HepG2 (cell line): ENCODE results near the gene ACOXL. TPM values are rescaled to one million over a fixed set of nuclear protein-coding genes. Genes with fewer than 3 reads are reported as not detected.

Experiments used
- ATAC-seq: fragments of 200-7000 bp; cut with Tn5 transposase; 3 replicates; pipeline ENCODE4 v1.9.1; 2020; ENCODE audit warnings: mild to moderate bottlenecking, moderate library complexity
- BruUV-seq: library from RNA; stranded (reverse); fragments of 400-500 nt; replicated peaks from 2 replicates; lab custom pipeline; 2021; lab: Mats Ljungman, UMichigan
- CTCF ChIA-PET: fragments of 300-600 bp; formaldehyde crosslinking; extraction: SDS; loops from one replicate; lab custom pipeline; 2021; ENCODE audit warnings: low total read pairs, inconsistent platforms, low intra/inter-chr PET ratio; lab: Yijun Ruan, JAX
- POLR2A ChIA-PET: fragments of 350-600 bp; sonication (Branson Sonifier 250); formaldehyde crosslinking; loops from one replicate; lab custom pipeline; 2020; ENCODE audit warnings: antibody characterized with exemption, inconsistent platforms; lab: Yijun Ruan, JAX
- DNase-seq: peaks from one replicate; pipeline ENCODE4 v3.0.0-alpha.2; 2015; ENCODE audit warnings: low spot score
- FAIRE-seq: peaks from 3 replicates; lab custom pipeline; 2011; peaks lifted over from hg19 to GRCh38; lab: Jason Lieb, UNC
- H2AFZ ChIP-seq: one replicate; pipeline ENCODE4 v1.6.1; 2011; ENCODE audit warnings: low read length, inconsistent platforms
- H3K27ac ChIP-seq: fragments of 300-600 bp; 3 replicates; pipeline ENCODE4 v1.8.0; 2011; ENCODE audit warnings: mixed run types, mild to moderate bottlenecking, mixed read lengths, low read length, inconsistent platforms; ENCODE audit not compliant: insufficient read depth; ENCODE audit errors: extremely low read length
- H3K27me3 ChIP-seq, 2 experiments: fragments of 200-600 bp in 1 of 2; 2 replicates in 1 of 2; 3 replicates in 1 of 2; pipeline versions ENCODE4 v1.6.0 to v1.8.0; 2011; ENCODE audit warnings: low read length in 2 of 2, mild to moderate bottlenecking in 2 of 2, moderate library complexity in 2 of 2, inconsistent platforms in 1 of 2; ENCODE audit not compliant: insufficient read depth in 2 of 2, control insufficient read depth in 1 of 2
- H3K36me3 ChIP-seq, 2 experiments: fragments of 200-600 bp in 1 of 2; replicated peaks in 1 of 2; 2 replicates in 1 of 2; 3 replicates in 1 of 2; pipeline versions ENCODE4 v1.5.1 to v1.8.0; 2011; ENCODE audit warnings: low read length in 2 of 2, inconsistent platforms in 1 of 2; ENCODE audit not compliant: insufficient read depth in 2 of 2, control insufficient read depth in 1 of 2
- H3K4me1 ChIP-seq: 2 replicates; pipeline ENCODE4 v1.5.1; 2012; ENCODE audit warnings: low read length, inconsistent platforms; ENCODE audit not compliant: insufficient read depth
- H3K4me2 ChIP-seq: 2 replicates; pipeline ENCODE4 v1.6.0; 2011; ENCODE audit warnings: low read depth, low read length, inconsistent platforms
- H3K4me3 ChIP-seq, 3 experiments: fragments of 200-600 bp in 1 of 3; sonication (generic), shearing (Covaris generic) in 1 of 3; replicated peaks in 1 of 3; 2 replicates each; pipeline ENCODE4 v1.5.1; 2011 to 2016; ENCODE audit warnings: low read length in 3 of 3, inconsistent platforms in 2 of 3, low read depth in 2 of 3, mild to moderate bottlenecking in 2 of 3, control low read depth in 1 of 3, mixed read lengths in 1 of 3; ENCODE audit not compliant: insufficient read depth in 1 of 3
- H3K79me2 ChIP-seq: one replicate; pipeline ENCODE4 v1.6.1; 2011; ENCODE audit warnings: low read length, inconsistent platforms; ENCODE audit not compliant: insufficient read depth
- H3K9ac ChIP-seq: 2 replicates; pipeline ENCODE4 v1.6.0; 2011; ENCODE audit warnings: mild to moderate bottlenecking, low read depth, low read length, inconsistent platforms; ENCODE audit not compliant: insufficient read depth
- H3K9me3 ChIP-seq: 2 replicates; pipeline ENCODE4 v1.5.1; 2012; ENCODE audit warnings: mild to moderate bottlenecking, low read length
- H4K20me1 ChIP-seq: 2 replicates; pipeline ENCODE4 v1.6.0; 2011; ENCODE audit warnings: inconsistent platforms, mild to moderate bottlenecking, low read length, moderate library complexity; ENCODE audit not compliant: insufficient read depth
- HOXA3 ChIP-seq: sonication (generic); formaldehyde crosslinking; IDR thresholded peaks from 2 replicates; pipeline ENCODE4 v1.5.0; 2020; ENCODE audit warnings: missing genetic modification reagents
- IRX3 ChIP-seq: sonication (generic); formaldehyde crosslinking; IDR thresholded peaks from 2 replicates; pipeline ENCODE4 v1.8.1; 2023; ENCODE audit warnings: mild to moderate bottlenecking, low read depth, missing genetic modification reagents, borderline replicate concordance
- KDM3A ChIP-seq: IDR thresholded peaks from 2 replicates; pipeline ENCODE4 v1.6.1; 2018; ENCODE audit warnings: low read depth, missing compliant biosample characterization
- KDM6A ChIP-seq: IDR thresholded peaks from 2 replicates; pipeline ENCODE4 v1.6.1; 2016; ENCODE audit warnings: low read depth
- MATR3 ChIP-seq: sonication (generic); formaldehyde crosslinking; IDR thresholded peaks from 2 replicates; pipeline ENCODE4 v1.4.0; 2020; ENCODE audit warnings: missing genetic modification reagents
- MTA3 ChIP-seq: sonication (generic); formaldehyde crosslinking; IDR thresholded peaks from 2 replicates; pipeline ENCODE4 v1.4.0; 2020; ENCODE audit warnings: missing genetic modification reagents
- RFX1 ChIP-seq: fragments of 450-650 bp; IDR thresholded peaks from 2 replicates; pipeline ENCODE4 v1.6.1; 2017
- SMYD3 ChIP-seq: sonication (generic); formaldehyde crosslinking; IDR thresholded peaks from 2 replicates; pipeline ENCODE4 v1.8.1; 2023; ENCODE audit warnings: mild to moderate bottlenecking, missing genetic modification reagents
- ZNF331 ChIP-seq: sonication (generic); formaldehyde crosslinking; IDR thresholded peaks from 2 replicates; pipeline ENCODE4 v1.4.0; 2020; ENCODE audit warnings: missing genetic modification reagents
- ZNF430 ChIP-seq: sonication (generic); formaldehyde crosslinking; IDR thresholded peaks from 2 replicates; pipeline ENCODE4 v1.9.0; 2021; ENCODE audit warnings: mild to moderate bottlenecking, missing genetic modification reagents
- ZNF543 ChIP-seq: sonication (generic); formaldehyde crosslinking; IDR thresholded peaks from 2 replicates; pipeline ENCODE4 v1.4.0; 2020; ENCODE audit warnings: mild to moderate bottlenecking, missing genetic modification reagents
- ZNF572 ChIP-seq: sonication (generic); formaldehyde crosslinking; IDR thresholded peaks from 2 replicates; pipeline ENCODE4 v1.5.1; 2020; ENCODE audit warnings: mild to moderate bottlenecking, missing genetic modification reagents
- ZNF678 ChIP-seq: sonication (generic); formaldehyde crosslinking; IDR thresholded peaks from 2 replicates; pipeline ENCODE4 v1.4.0; 2020; ENCODE audit warnings: mild to moderate bottlenecking, missing genetic modification reagents
- ZSCAN12 ChIP-seq: sonication (generic); formaldehyde crosslinking; IDR thresholded peaks from 2 replicates; pipeline ENCODE4 v1.9.0; 2021; ENCODE audit warnings: mild to moderate bottlenecking, missing genetic modification reagents
- ZSCAN21 ChIP-seq: sonication (generic); formaldehyde crosslinking; IDR thresholded peaks from 2 replicates; pipeline ENCODE4 v1.8.0; 2022; ENCODE audit warnings: mild to moderate bottlenecking, missing genetic modification reagents, moderate library complexity, borderline replicate concordance
- WGBS: methylation state at CpG from one replicate; pipeline ENCODE4 v1.1.6; 2017; ENCODE audit warnings: low lambda C conversion rate; 5-methylcytosine and 5-hydroxymethylcytosine counted together
- in situ Hi-C: cut with HindIII; loops from 2 replicates; pipeline ENCODE4 v1.10.0; 2017; ENCODE audit warnings: low pct_unique_long_range_greater_than_20kb; ENCODE audit not compliant: extremely low pct_ligation_motif_present
- intact Hi-C: fragments of 100-400 bp; cut with micrococcal nuclease; formaldehyde crosslinking; loops from one replicate; pipeline ENCODE4 v1.10.0; 2022; ENCODE audit not compliant: unreplicated experiment
- polyA plus RNA-seq, 8 experiments: library from polyadenylated mRNA; depleted of rRNA in 3 of 8; stranded (reverse) in 7 of 8; unstranded in 1 of 8; fragments of >200 nt; fragmentation: Illumina TruSeq in 4 of 8; extraction: Trizol in 4 of 8; gene quantifications; 2 replicates each; pipeline versions ENCODE4 v1.2.1 to v1.2.3, GENCODE V29; 2011 to 2016; ENCODE audit warnings: low read depth in 4 of 8, missing spikeins in 1 of 8, mixed read lengths in 1 of 8; ENCODE audit not compliant: insufficient read depth in 1 of 8
- total RNA-seq, 5 experiments: library from RNA; depleted of rRNA; stranded (reverse); fragments of >200 nt; fragmentation: Illumina TruSeq; extraction: Trizol; gene quantifications; 2 replicates each; pipeline ENCODE4 v1.2.3, GENCODE V29; 2016; ENCODE audit warnings: low read depth in 1 of 5
- TF ChIP-seq, protein P1 (sequence below): sonication (generic); formaldehyde crosslinking; IDR thresholded peaks from 2 replicates; pipeline ENCODE4 v1.4.0; 2020; ENCODE audit warnings: mild to moderate bottlenecking, missing genetic modification reagents
- TF ChIP-seq, protein P2 (sequence below): IDR thresholded peaks from 2 replicates; pipeline ENCODE4 v1.6.1; 2012; ENCODE audit warnings: low read length, improper control_type of control experiment
- TF ChIP-seq, protein P3 (sequence below): sonication (generic); formaldehyde crosslinking; IDR thresholded peaks from 2 replicates; pipeline ENCODE4 v1.8.1; 2023; ENCODE audit warnings: mild to moderate bottlenecking, missing genetic modification reagents
- TF ChIP-seq, protein P4 (sequence below): fragments of 450-650 bp; IDR thresholded peaks from 2 replicates; pipeline ENCODE4 v1.6.1; 2017; ENCODE audit warnings: mild to moderate bottlenecking

The ACOXL gene
- total and polyA plus RNA-seq, 2 of the 13 experiments (the other 11 are each of a cell fraction or from before 2014, with no cell fraction given) = not detected

DNA sequence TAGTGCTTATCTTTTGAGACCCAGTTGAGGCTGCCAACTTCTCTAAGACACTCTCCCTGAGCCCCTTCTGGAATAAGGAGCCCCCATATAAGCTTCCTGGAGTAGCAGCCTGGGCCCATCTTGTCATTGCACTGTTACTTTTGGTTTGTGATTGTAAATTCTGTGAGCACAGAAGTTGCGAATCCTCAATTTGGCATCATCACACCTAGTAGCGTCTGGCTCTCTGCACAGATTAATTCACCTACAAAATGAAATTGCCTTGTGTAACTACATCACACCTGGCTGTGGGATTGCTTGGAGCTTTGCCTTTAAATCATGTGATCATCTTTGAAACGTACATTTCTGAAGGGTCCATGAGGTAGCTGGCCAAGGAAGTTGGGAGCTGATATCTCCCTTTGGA lies 195.2 kb downstream of the ACOXL start:
- Histone ChIP-seq H3K4me2 (no peak overlapping the region), H3K79me2 (no peaks in the 10 kb centered on the region), H3K4me1 (no peaks in the 10 kb centered on the region), H4K20me1 (no peaks in the 10 kb centered on the region), H3K9me3 (peaks cover 23% of the 10 kb centered on the region), H3K36me3 (no peaks in the 10 kb centered on the region), H3K9ac (no peak overlapping the region), H3K4me3 (no peak overlapping the region), H3K27me3 (no peaks in the 10 kb centered on the region), H3K27ac (no peak overlapping the region), H2AFZ (no peak overlapping the region)
- FAIRE-seq (no peak), ATAC-seq (no peak), DNase-seq (no peak)
- in situ Hi-C loops = no loop called here
- 49% methylated on average over 3 of the region's 3 CpGs for WGBS
- intact Hi-C loops = no loop called here
- ChIA-PET CTCF (no interaction called here), POLR2A (no interaction called here)
- no TSS peak for BruUV-seq
- TF ChIP-seq MTA3 (CRISPR knock-in tag) = no peak
- no peak for TF ChIP-seq ZNF430
- TF ChIP-seq IRX3 (CRISPR knock-in tag) = no peak
- no peak for TF ChIP-seq ZNF572 (CRISPR knock-in tag)
- TF ChIP-seq RFX1 = no peak
- no peak for TF ChIP-seq SMYD3 (CRISPR knock-in tag)
- TF ChIP-seq, protein P1, sequence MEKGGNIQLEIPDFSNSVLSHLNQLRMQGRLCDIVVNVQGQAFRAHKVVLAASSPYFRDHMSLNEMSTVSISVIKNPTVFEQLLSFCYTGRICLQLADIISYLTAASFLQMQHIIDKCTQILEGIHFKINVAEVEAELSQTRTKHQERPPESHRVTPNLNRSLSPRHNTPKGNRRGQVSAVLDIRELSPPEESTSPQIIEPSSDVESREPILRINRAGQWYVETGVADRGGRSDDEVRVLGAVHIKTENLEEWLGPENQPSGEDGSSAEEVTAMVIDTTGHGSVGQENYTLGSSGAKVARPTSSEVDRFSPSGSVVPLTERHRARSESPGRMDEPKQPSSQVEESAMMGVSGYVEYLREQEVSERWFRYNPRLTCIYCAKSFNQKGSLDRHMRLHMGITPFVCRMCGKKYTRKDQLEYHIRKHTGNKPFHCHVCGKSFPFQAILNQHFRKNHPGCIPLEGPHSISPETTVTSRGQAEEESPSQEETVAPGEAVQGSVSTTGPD (CRISPR knock-in tag) = no peak
- TF ChIP-seq ZNF331 = no peak
- no peak for TF ChIP-seq ZSCAN21 (CRISPR knock-in tag)
- no peak for TF ChIP-seq ZNF543
- no peak for TF ChIP-seq KDM3A (CRISPR knock-in tag)
- TF ChIP-seq KDM6A (CRISPR knock-in tag) = no peak
- TF ChIP-seq, protein P2, sequence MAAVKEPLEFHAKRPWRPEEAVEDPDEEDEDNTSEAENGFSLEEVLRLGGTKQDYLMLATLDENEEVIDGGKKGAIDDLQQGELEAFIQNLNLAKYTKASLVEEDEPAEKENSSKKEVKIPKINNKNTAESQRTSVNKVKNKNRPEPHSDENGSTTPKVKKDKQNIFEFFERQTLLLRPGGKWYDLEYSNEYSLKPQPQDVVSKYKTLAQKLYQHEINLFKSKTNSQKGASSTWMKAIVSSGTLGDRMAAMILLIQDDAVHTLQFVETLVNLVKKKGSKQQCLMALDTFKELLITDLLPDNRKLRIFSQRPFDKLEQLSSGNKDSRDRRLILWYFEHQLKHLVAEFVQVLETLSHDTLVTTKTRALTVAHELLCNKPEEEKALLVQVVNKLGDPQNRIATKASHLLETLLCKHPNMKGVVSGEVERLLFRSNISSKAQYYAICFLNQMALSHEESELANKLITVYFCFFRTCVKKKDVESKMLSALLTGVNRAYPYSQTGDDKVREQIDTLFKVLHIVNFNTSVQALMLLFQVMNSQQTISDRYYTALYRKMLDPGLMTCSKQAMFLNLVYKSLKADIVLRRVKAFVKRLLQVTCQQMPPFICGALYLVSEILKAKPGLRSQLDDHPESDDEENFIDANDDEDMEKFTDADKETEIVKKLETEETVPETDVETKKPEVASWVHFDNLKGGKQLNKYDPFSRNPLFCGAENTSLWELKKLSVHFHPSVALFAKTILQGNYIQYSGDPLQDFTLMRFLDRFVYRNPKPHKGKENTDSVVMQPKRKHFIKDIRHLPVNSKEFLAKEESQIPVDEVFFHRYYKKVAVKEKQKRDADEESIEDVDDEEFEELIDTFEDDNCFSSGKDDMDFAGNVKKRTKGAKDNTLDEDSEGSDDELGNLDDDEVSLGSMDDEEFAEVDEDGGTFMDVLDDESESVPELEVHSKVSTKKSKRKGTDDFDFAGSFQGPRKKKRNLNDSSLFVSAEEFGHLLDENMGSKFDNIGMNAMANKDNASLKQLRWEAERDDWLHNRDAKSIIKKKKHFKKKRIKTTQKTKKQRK = no peak
- TF ChIP-seq, protein P3, sequence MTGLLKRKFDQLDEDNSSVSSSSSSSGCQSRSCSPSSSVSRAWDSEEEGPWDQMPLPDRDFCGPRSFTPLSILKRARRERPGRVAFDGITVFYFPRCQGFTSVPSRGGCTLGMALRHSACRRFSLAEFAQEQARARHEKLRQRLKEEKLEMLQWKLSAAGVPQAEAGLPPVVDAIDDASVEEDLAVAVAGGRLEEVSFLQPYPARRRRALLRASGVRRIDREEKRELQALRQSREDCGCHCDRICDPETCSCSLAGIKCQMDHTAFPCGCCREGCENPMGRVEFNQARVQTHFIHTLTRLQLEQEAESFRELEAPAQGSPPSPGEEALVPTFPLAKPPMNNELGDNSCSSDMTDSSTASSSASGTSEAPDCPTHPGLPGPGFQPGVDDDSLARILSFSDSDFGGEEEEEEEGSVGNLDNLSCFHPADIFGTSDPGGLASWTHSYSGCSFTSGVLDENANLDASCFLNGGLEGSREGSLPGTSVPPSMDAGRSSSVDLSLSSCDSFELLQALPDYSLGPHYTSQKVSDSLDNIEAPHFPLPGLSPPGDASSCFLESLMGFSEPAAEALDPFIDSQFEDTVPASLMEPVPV (CRISPR knock-in tag) = no peak
- TF ChIP-seq, protein P4, sequence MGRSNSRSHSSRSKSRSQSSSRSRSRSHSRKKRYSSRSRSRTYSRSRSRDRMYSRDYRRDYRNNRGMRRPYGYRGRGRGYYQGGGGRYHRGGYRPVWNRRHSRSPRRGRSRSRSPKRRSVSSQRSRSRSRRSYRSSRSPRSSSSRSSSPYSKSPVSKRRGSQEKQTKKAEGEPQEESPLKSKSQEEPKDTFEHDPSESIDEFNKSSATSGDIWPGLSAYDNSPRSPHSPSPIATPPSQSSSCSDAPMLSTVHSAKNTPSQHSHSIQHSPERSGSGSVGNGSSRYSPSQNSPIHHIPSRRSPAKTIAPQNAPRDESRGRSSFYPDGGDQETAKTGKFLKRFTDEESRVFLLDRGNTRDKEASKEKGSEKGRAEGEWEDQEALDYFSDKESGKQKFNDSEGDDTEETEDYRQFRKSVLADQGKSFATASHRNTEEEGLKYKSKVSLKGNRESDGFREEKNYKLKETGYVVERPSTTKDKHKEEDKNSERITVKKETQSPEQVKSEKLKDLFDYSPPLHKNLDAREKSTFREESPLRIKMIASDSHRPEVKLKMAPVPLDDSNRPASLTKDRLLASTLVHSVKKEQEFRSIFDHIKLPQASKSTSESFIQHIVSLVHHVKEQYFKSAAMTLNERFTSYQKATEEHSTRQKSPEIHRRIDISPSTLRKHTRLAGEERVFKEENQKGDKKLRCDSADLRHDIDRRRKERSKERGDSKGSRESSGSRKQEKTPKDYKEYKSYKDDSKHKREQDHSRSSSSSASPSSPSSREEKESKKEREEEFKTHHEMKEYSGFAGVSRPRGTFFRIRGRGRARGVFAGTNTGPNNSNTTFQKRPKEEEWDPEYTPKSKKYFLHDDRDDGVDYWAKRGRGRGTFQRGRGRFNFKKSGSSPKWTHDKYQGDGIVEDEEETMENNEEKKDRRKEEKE = no peak
- TF ChIP-seq HOXA3 (CRISPR knock-in tag) = no peak
- no peak for TF ChIP-seq ZSCAN12 (CRISPR knock-in tag)
- no peak for TF ChIP-seq ZNF678 (CRISPR knock-in tag)
- no peak for TF ChIP-seq MATR3 (CRISPR knock-in tag)
